ENCODE data around the gene FNDC3B.

- TF ChIP-seq CTCF (IDR thresholded peaks at IDR 0.05) (no peak), EZH2phosphoT487 (IDR thresholded peaks at IDR 0.05) (no peak)
Observed at GRCh38 chr3:172339892-172340291, 300.5 kb downstream of the FNDC3B start.

Measured in neural progenitor cell (in vitro differentiated cells).